NCI-H1417 (cell line): ENCODE data around the gene FAT2.
"Not testable (repeated sequence)": the region's sequence is repeated elsewhere in the genome, so short reads cannot be mapped to it uniquely, and the experiment has no call there.

ENCODE experiments used
- DNase-seq, 3 experiments: peaks; one replicate each; lab custom pipeline; 2025; lab: John Stamatoyannopoulos, UW

Gene FAT2

GRCh38 chr5:151611127-151611775 is 20.1 kb upstream of the FAT2 start:
- DNase-seq: no peak

- DNase-seq: no peak
Measured at GRCh38 chr5:151608522-151608921, 17.4 kb upstream of the FAT2 start.

- no peak for DNase-seq
Measured at GRCh38 chr5:151607304-151607703, 16.2 kb upstream of the FAT2 start.

- DNase-seq: no peak
Measured at GRCh38 chr5:151605559-151605958, 14.4 kb upstream of the FAT2 start.

GRCh38 chr5:151602806-151603205 is 11.7 kb upstream of the FAT2 start:
- DNase-seq: no peak

- DNase-seq: no peak
Measured at GRCh38 chr5:151601391-151601790, 10.3 kb upstream of the FAT2 start.

- DNase-seq: no peak
Measured at GRCh38 chr5:151600069-151600665, 9.0 kb upstream of the FAT2 start.

- DNase-seq: no peak
Measured at GRCh38 chr5:151598984-151599383, 7.9 kb upstream of the FAT2 start.

- DNase-seq: no peak
Measured at GRCh38 chr5:151598549-151598948, 7.4 kb upstream of the FAT2 start.

GRCh38 chr5:151597749-151598148 is 6.6 kb upstream of the FAT2 start:
- no peak for DNase-seq

- DNase-seq: no peak
Measured at GRCh38 chr5:151596828-151597539, 5.9 kb upstream of the FAT2 start.

GRCh38 chr5:151595411-151595826 is 4.3 kb upstream of the FAT2 start:
- DNase-seq: no peak

GRCh38 chr5:151592855-151593408 is 1.8 kb upstream of the FAT2 start:
- peak in 2 of 3 experiments; percentile 50 to 78 for DNase-seq

- no peak for DNase-seq
Measured at GRCh38 chr5:151589878-151590570, 1.1 kb downstream of the FAT2 start.

GRCh38 chr5:151587796-151588555 is 3.2 kb downstream of the FAT2 start:
- DNase-seq: no peak

GRCh38 chr5:151585970-151586369 is 5.2 kb downstream of the FAT2 start:
- DNase-seq: no peak

GRCh38 chr5:151585344-151585743 is 5.8 kb downstream of the FAT2 start:
- not testable (repeated sequence) for DNase-seq

GRCh38 chr5:151584057-151584937 is 6.8 kb downstream of the FAT2 start:
- DNase-seq: no peak

- DNase-seq: no peak
Measured at GRCh38 chr5:151581812-151582583, 9.1 kb downstream of the FAT2 start.

GRCh38 chr5:151581347-151581746 is 9.8 kb downstream of the FAT2 start:
- DNase-seq: no peak
